RWPE1 (cell line): ENCODE data around the gene SLAMF6.

Source experiments
- CTCF ChIA-PET: fragments of 350-600 bp; sonication (Branson Sonifier 250); formaldehyde crosslinking; extraction: SDS; loops from one replicate; lab custom pipeline; 2021; lab: Yijun Ruan, JAX
- POLR2A ChIA-PET: fragments of 400-600 bp; formaldehyde crosslinking; extraction: SDS; loops from one replicate; lab custom pipeline; 2020; ENCODE audit warnings: antibody characterized with exemption; ENCODE audit not compliant: low non-redundant PET; lab: Yijun Ruan, JAX
- DNase-seq: peaks from one replicate; pipeline ENCODE4 v3.0.0; 2012; ENCODE audit warnings: low spot score
- H3K27ac ChIP-seq: fragments of 450-650 bp; 2 replicates; pipeline ENCODE4 v1.5.1; 2017
- TF ChIP-seq, protein P1 (sequence below): fragments of 450-650 bp; conservative IDR thresholded peaks from 2 replicates; pipeline ENCODE4 v1.5.1; 2017; ENCODE audit warnings: low read depth, mild to moderate bottlenecking

The SLAMF6 gene

DNA sequence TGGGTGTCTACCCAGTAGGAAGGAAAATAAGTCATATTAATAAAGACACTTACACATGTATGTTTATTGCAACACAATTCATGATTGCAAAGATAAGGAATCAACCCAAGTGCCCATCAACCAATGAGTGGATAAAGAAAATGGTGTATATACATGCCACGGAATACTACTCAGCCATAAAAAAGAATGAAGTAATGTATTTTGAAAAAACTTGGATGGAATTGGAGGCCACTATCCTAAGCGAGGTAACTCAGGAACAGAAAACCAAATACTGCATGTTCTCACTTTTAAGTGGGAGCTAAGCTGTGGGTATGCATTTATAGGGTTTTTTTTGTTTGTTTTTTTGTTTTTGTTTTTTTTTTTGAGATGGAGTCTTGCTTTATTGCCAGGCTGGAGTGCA lies 73.6 kb downstream of the SLAMF6 start:
- DNase-seq, result no peak
- POLR2A ChIA-PET, result no interaction called here
- TF ChIP-seq, protein P1, sequence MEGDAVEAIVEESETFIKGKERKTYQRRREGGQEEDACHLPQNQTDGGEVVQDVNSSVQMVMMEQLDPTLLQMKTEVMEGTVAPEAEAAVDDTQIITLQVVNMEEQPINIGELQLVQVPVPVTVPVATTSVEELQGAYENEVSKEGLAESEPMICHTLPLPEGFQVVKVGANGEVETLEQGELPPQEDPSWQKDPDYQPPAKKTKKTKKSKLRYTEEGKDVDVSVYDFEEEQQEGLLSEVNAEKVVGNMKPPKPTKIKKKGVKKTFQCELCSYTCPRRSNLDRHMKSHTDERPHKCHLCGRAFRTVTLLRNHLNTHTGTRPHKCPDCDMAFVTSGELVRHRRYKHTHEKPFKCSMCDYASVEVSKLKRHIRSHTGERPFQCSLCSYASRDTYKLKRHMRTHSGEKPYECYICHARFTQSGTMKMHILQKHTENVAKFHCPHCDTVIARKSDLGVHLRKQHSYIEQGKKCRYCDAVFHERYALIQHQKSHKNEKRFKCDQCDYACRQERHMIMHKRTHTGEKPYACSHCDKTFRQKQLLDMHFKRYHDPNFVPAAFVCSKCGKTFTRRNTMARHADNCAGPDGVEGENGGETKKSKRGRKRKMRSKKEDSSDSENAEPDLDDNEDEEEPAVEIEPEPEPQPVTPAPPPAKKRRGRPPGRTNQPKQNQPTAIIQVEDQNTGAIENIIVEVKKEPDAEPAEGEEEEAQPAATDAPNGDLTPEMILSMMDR, result no peak
- CTCF ChIA-PET, result interaction anchor here (0.7 kb wide), 1 partner anchor 1397 kb away, joined by 3 read pairs; no protein-coding TSS in a partner anchor
- no peak overlapping the region for H3K27ac ChIP-seq

GRCh38 chr1:160446945-160447600 lies 76.0 kb downstream of the SLAMF6 start:
- no peak for DNase-seq
- CTCF ChIA-PET, result no interaction called here
- POLR2A ChIA-PET, result no interaction called here
- no peak overlapping the region for H3K27ac ChIP-seq
- TF ChIP-seq, protein P1, result no peak

DNA sequence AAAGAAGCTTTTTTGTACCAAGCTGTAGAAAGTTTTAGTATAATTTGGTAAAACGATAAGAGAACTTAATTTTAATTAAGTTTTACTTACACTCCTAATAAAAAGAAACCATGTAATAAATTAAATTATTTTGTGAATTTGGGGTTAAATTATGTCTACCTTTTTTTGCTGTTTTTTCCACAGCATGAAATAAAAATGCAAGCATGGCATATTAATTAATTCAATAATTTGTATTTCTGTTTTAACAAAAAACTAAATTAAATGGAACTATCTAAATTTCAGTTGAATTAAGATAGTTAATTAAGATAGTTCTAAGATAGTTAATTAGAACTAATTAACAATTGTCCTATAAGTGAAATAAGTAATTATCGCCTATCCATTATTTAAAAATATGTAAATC lies 83.3 kb downstream of the SLAMF6 start:
- ChIA-PET CTCF (no interaction called here), POLR2A (no interaction called here)

GRCh38 chr1:160438935-160439334 lies 84.1 kb downstream of the SLAMF6 start:
- POLR2A ChIA-PET, result no interaction called here
- no peak overlapping the region for H3K27ac ChIP-seq
- no peak for DNase-seq
- CTCF ChIA-PET, result no interaction called here
- TF ChIP-seq, protein P1, result no peak

More for the DNA sequence above, 83.3 kb downstream of the SLAMF6 start:
- DNase-seq, result no peak
- TF ChIP-seq, protein P1, result no peak
- H3K27ac ChIP-seq, result no peak overlapping the region

GRCh38 chr1:160438317-160438918 lies 84.6 kb downstream of the SLAMF6 start:
- H3K27ac ChIP-seq, result no peak overlapping the region
- CTCF ChIA-PET, result no interaction called here
- POLR2A ChIA-PET, result no interaction called here
- no peak for DNase-seq
- TF ChIP-seq, protein P1, result no peak

DNA sequence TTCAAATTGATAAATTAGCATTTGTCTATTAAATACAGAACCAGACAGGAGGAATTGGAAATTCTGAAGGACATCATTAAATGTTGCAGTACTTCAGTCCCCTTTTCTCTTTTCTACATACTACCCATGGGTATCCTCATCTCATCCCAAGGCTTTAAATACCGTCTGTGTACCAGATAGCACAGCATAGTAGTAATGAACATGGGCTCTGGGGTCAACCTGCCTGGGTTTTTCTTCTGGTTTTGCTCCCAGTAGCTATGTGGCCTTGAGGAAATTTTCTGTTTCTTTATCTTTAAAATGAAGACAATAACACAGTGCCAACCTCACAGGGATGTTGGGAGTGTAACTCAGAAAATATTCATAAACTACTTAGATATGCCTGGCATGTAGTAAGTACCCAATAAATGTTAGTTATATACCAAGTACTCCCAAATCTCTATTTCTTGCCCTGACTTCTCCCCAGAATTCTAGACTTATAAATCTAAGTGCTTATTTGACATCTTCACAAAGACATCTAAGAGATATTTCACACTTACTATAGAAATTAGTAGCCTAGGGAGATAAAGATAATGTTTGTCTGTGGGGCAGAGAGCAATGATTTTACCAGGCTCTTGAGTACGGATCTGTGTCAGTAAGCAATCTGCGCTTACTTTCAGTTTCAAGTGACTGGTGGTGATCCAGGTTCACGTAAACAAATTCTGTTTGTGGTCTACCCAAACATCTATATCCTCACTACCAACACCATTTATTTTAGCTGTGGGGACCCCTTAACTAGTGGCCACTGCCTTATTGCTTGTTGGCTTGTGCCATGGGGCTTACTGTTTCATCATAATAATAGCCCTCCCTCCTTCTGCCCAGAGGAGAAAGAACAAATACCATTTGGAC lies 85.4 kb downstream of the SLAMF6 start:
- DNase-seq, result no peak
- TF ChIP-seq, protein P1, result no peak
- no peak overlapping the region for H3K27ac ChIP-seq
- POLR2A ChIA-PET, result no interaction called here
- CTCF ChIA-PET, result no interaction called here
